ENCODE results near the gene CSH1.

- TF ChIP-seq, protein P1, sequence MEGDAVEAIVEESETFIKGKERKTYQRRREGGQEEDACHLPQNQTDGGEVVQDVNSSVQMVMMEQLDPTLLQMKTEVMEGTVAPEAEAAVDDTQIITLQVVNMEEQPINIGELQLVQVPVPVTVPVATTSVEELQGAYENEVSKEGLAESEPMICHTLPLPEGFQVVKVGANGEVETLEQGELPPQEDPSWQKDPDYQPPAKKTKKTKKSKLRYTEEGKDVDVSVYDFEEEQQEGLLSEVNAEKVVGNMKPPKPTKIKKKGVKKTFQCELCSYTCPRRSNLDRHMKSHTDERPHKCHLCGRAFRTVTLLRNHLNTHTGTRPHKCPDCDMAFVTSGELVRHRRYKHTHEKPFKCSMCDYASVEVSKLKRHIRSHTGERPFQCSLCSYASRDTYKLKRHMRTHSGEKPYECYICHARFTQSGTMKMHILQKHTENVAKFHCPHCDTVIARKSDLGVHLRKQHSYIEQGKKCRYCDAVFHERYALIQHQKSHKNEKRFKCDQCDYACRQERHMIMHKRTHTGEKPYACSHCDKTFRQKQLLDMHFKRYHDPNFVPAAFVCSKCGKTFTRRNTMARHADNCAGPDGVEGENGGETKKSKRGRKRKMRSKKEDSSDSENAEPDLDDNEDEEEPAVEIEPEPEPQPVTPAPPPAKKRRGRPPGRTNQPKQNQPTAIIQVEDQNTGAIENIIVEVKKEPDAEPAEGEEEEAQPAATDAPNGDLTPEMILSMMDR (IDR thresholded peaks at IDR 0.05): no peak
- TF ChIP-seq POLR2A (IDR thresholded peaks at IDR 0.05): no peak
Observed at GRCh38 chr17:63942309-63942985, 46.1 kb upstream of the CSH1 start.
